ENCODE measurements around the gene HECTD1.

DNA sequence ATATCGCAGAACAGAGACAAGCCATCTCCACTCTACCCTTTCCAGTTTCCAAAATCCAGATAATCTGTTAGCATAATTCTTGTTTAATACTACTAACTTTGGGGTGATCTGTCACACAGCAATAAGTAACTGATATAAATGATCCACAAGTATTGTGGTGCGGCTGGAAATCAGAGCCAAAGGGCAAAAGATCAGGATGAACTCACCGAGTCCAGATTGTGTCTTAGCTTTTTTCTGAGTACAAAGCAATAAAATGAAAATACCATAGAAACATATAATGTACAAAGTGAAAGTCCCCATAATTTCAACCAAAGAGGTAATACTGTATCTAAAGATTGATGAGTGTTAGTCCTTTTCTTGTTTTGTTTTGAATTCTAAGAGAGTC lies 17.4 kb downstream of the HECTD1 start:
- TF ChIP-seq CTCF (IDR thresholded peaks at IDR 0.05; ENCODE audit: low read depth, low read length) (no peak), MYC (IDR thresholded peaks at IDR 0.05; ENCODE audit: low read depth, low read length) (no peak)

Measured in NB4 (cell line).